GM19468 (cell line): ENCODE measurements around the gene GTF2A2.

ENCODE experiments used
- ATAC-seq: cut with Tn5 transposase; IDR thresholded peaks from one replicate; pipeline ENCODE4 v1.9.1; 2021; ENCODE audit warnings: mild to moderate bottlenecking, moderate library complexity, moderate number of reproducible peaks; ENCODE audit not compliant: unreplicated experiment; ENCODE audit errors: extremely low read depth

The GTF2A2 gene

DNA sequence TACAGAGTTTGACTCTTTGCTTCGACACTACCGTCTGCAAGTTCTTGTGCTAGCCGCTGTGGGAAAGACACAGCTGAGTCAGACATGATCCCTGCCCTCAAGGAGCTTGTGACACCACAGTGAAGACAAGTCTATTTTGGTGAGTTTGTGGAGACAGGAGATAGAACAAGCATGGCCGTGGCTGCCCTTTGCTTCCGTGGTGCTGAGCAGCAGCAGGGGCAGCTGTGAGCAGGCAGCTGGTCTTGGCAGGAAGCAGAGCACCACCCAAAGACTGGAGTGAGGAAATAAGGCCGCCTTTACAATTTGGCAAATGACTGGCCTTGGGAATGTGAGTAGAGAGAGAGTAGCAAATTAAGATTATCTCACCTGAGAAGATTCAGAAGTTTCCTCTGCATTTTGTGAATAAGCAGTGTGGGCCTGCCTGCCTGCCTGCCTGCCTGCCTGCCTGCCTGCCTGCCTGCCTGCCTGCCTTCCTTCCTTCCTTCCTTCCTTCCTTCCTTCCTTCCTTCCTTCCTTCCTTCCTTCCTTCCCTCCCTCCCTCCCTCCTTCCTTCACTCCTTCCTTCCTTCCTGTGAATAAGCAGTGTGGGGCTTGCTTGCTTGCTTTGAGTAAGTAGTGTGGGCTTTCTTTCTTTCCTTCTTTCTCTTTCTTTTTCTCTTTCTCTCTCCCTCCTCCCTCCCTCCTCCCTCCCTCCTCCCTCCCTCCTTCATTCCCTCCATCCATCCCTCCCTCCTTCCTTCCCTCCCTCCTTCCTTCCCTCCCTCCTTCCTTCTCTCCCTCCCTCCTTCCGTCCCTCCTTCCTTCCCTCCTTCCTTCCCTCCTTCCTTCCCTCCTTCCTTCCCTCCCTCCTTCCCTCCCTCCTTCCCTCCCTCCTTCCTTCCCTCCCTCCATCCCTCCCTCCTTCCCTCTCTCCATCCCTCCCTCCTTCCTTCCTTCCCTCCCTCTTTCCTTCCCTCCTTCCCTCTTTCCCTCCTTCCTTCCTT lies 47.3 kb downstream of the GTF2A2 start:
- ATAC-seq = no peak

DNA sequence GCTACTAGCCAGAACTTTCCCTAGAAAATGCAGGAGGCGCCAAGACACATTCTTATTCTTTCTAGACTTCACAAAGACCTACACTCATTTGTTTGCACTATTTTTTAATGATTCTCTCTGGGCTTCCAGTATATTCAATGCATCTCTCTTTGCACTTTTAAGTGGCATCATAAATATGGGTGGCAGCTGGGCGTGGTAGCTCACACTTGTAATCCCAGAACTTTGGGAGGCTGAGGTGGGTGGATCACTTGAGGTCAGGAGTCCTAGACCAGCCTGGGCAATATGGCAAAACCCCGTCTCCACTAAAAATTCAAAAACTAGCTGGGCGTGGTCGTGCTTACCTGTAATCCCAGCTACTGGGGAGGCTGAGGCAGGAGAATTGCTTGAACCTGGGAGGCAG lies 51.3 kb downstream of the GTF2A2 start:
- ATAC-seq = no peak

DNA sequence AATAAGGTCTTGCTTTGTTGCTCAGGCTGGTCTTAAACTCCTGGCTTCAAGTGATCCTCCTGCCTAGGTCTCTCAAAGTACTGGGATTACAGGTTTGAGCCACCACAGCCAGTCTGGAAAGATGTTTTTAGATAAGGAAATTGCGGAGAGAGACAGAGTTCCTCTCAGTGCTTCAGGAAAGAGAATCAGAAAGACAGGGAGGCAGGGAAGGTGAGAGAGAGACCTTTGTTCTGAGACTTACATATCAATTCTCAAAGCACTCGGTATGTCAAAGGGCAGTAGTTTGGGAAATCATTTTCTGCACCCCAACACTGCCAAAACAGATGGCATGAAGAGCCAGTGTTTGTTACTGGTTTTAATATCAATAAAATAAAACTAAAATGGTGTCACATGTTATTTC lies 58.9 kb downstream of the GTF2A2 start:
- no peak for ATAC-seq

DNA sequence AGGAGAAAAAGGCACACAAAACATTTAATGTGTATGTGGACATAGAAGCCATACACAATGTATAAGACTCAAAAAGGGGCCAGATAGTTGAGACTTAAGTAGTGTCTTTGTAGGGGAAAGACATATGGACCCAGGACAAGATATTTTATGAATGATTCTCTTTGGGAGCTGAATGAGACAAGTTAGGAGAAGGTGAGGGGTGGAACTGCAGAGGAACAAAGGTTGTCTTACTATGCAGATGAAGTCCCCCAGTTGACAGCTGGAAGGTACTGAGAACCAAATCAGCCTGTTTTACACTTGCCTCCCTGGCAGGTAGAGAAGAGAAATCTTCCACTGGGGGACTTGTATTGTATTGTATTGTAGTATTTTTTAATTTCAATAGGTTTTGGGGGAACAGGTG lies 60.7 kb downstream of the GTF2A2 start:
- no peak for ATAC-seq

DNA sequence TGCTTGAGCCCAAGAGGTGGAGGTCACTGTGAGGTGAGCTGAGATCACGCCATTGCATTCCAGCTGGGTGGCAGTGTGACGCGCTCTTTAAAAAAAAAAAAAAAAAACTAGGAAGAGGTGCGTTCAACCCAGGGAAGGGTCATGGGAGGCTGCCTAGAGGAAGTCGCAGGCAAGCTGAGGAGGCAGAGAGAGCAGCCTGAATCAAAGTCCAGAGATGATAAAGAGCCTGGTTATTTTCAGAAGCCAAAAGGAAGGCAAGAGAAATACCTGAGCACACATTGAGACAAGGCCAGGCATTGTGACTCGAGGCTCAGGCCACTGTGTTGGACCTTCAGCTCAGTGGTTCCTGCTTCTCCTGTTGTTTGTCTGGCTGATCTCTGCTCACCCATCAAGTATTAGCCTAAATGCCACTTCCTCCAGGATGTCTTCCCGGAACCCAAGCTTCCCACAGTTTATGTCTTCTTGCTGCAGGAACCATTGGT lies 61.8 kb downstream of the GTF2A2 start:
- ATAC-seq = no peak

DNA sequence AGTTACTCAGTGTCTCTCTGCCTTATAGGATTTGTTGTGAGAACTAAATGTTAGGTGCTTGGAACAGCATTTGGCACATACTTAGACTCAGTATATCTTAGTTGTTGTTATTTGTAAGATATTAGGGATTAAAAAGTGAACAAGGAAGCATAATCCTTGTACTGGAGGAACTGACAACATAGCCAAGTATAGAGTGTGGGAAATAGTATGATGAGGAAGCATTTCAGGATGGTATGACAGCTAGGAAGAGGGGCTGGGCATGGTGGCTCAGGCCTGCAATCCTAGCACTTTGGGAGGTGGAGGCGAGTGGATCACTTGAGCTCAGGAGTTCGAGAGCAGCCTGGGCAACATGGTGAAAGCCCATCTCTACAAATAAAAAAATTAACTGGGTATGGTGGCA lies 62.3 kb downstream of the GTF2A2 start:
- ATAC-seq = no peak

DNA sequence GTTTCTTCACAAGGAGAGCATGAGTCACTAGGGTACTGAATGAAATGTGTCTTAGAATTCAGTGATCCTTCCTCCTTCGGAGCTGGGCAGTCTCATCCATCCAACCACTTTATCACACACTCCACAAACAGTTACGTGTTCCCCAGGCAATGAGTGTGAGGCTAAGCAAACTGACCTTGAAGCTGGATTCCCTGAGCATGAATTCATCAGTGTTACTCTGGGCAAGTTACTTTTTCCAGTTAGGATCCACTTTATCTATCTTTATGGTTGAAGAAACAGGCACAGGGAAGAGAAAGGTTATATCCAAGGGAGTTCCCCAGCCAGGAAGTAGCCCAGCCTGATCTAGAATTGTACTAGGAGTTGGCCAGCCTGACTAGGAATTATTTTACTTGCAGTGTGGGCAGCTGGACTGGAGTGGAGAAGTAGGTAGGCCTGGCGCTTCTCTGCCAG lies 62.8 kb downstream of the GTF2A2 start:
- no peak for ATAC-seq

DNA sequence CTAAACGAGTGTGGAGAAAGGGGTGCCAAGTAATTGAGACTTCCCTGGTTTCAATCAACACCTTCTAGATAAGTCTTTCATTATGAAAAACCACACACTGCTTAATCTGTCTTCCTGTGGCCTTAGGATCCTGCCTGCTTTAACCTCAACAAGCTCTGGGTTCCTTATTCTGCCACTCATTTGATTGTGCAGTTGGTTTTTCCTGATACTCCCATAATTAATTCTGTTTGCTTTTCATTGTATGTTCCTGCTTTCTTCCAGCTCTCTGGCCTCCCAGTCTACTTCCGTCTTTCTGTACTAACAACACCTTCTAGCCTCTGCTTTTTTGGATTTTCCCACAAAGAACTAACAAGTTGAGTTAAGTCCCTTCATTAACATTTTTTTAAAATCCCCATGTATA lies 66.0 kb downstream of the GTF2A2 start:
- no peak for ATAC-seq

DNA sequence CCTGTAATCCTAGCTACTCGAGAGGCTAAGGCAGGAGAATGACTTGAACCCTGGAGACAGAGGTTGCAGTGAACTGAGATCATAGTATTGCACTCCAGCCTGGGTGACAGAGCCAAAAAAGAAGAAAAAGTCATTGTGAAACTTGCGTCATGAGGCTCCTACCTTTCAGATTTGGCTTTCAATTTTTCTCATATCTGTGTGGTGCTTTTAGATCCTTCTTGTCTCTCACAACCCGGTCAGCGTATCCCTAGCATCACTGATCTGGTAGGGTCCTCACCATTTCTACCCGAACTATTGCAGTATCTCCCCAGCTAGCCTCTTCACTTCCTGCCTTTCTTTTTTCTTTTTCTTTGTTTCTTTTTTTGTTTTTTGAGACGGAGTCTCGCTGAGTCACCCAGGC lies 67.3 kb downstream of the GTF2A2 start:
- ATAC-seq = no peak
